Lower leg skin (tissue), 3 donors: ENCODE measurements around the gene CHST15.

Experiments used
- CTCF ChIP-seq, 3 donors: fragments of 450-650 bp; IDR thresholded peaks; one replicate each; pipeline ENCODE4 v1.5.1; 2016; ENCODE audit warnings: antibody characterized with exemption in 3 of 3, mild to moderate bottlenecking in 3 of 3, moderate library complexity in 2 of 3
- POLR2A ChIP-seq, 2 donors: fragments of 450-650 bp; IDR thresholded peaks; one replicate each; pipeline ENCODE4 v1.6.1; 2016 to 2017; ENCODE audit warnings: antibody characterized with exemption in 2 of 2, mild to moderate bottlenecking in 1 of 2, moderate library complexity in 1 of 2

GRCh38 chr10:124039483-124040013 lies 53.9 kb downstream of the CHST15 start:
- TF ChIP-seq CTCF (IDR thresholded peaks at IDR 0.05) (no peak), POLR2A (IDR thresholded peaks at IDR 0.05) (no peak)
